HG03521 (cell line): ENCODE results near the gene ELMO1.

Source experiments
- ATAC-seq: cut with Tn5 transposase; IDR thresholded peaks from one replicate; pipeline ENCODE4 v1.9.1; 2021; ENCODE audit warnings: mild to moderate bottlenecking, moderate library complexity; ENCODE audit not compliant: unreplicated experiment

The ELMO1 gene

DNA sequence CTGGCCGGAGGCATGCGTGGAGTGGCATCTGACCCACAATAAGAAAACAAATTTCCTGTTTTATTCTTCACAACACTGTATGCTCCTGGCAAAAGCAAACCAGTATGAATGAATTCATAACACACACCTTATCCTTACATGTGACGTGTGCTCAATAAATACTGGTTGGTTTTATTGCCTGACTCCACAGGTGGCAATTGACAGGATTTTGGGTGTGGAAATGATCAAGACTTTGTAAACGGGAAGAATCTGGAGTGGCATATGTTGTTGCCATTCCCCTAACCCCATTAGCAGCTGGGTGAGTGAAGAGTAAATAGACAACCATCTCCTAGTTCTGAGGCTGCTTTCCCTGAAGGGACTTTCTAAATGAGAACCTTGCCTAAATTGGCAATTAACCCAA lies 508.8 kb downstream of the ELMO1 start:
- no peak for ATAC-seq

DNA sequence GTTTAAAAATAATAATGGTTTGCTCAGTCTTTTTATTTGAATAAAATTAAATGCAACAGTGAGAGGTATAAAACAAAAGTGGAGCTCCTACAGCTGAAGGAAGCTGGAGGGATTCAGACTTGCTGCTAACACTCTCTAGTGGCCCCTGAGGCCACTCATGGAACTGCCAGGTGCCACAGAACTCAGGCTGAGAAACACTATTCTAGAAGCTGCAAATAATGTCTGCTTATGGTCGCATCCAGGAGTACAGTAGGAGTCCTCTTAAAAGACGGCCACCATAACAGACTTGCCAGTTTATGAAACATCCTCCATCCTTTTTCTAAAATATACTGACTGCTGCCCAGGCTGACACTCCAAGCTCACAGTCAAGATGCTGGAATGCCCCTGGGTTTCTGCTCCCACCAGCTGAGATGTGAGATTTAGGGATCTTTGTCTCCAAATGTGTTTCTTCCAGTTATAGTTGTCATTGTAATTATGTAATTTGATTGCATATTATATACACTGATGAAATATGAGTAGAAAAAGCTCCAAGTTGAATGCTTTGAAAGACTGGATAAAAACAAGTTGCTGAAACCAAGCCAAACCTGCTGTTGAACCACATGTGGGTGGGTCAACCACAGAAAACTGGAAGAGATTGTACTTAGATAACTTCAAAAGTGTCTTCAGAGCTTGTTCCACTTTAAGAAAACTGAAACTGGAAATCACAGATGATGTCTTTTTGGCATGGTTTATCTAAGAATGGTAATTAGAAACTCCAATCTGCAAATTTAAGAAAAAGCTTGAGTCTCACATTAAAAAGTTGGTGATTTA lies 510.7 kb downstream of the ELMO1 start:
- no peak for ATAC-seq

DNA sequence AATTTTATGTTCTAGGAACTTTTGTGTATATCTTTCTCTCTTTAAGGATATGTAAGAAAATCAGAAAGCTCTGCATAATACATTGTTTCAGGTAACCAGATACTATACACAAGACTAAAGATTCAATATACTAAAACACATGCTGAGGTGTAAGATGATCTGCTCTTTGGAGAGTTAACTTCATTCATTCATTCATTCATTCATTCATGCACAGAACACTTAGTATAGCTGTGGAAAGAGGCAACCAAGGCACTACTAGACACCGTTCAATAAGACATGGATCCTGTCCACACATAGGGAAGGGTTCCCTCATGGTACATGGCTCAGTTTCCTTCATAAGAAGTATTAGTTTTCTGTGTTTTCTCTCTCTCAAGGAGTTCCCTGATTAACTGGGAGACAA lies 516.8 kb downstream of the ELMO1 start:
- no peak for ATAC-seq

DNA sequence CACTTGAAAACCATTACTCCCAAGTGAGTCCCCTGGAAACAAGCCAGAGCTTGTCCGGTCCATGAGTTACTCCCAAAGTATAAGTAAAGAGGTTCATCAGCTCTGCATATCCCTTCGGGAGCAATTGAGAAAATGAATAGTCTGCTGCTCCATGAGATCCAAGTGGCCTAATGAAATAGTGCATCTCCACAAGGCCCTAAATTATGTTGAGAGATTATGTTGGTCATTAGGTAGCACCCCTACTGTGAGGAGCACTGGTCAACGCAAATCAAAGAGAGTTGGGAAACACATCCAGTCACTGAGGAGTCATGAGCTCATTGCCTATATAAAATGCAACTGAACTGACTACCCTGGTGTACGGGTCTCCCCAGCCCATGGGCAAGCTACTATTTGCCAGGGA lies 518.9 kb downstream of the ELMO1 start:
- ATAC-seq = no peak

DNA sequence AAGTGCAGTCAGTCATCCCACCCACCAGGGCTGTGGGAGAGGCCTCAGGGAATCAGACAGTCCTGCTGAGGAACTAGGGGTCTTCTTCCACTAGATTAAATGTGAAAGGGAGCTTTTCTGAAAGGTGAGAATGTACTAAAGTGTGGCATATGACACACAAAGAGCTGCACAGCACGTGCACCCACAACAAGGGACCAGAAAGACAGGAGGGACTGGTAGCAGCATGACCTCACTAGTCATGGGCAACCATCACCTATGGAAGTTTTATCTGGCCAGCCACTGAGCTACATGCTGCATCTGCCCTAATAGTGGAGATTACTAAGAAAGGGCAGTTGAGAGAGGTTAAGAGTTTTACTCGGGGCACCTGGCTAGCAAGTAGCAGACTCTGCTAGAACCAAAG lies 519.9 kb downstream of the ELMO1 start:
- ATAC-seq = no peak

- ATAC-seq = no peak
Measured at GRCh38 chr7:36928311-36928710, 520.4 kb downstream of the ELMO1 start.

- ATAC-seq = no peak
Measured at GRCh38 chr7:36925691-36926090, 523.0 kb downstream of the ELMO1 start.

GRCh38 chr7:36925207-36925606 lies 523.5 kb downstream of the ELMO1 start:
- ATAC-seq = no peak

DNA sequence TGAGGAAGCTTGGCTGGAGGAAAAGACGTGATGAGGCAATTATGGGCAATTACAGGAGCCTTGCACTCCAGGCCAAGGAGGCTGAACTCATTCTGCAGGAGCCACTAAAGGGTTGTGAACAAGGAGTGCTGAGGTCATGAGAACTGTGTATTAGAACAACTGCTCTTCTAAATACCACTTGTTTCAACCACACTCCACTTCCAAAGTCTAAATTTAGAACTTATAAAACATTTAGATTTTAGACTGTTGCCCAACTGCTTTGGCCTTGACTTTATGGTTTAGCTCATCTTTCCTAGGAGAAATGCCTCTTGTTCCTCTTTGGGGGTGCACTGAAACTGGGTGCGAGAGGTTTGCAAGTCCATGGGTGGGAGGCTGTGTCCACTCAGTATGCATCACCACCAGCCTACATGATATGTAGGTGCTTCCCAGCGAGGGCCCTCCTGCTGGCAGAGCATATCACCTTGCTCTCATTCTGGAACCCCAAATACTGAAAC lies 524.7 kb downstream of the ELMO1 start:
- no peak for ATAC-seq

- no peak for ATAC-seq
Measured at GRCh38 chr7:36923185-36923584, 525.5 kb downstream of the ELMO1 start.

GRCh38 chr7:36920433-36920832 lies 528.2 kb downstream of the ELMO1 start:
- no peak for ATAC-seq

- ATAC-seq = no peak
Measured at GRCh38 chr7:36919738-36920137, 528.9 kb downstream of the ELMO1 start.

DNA sequence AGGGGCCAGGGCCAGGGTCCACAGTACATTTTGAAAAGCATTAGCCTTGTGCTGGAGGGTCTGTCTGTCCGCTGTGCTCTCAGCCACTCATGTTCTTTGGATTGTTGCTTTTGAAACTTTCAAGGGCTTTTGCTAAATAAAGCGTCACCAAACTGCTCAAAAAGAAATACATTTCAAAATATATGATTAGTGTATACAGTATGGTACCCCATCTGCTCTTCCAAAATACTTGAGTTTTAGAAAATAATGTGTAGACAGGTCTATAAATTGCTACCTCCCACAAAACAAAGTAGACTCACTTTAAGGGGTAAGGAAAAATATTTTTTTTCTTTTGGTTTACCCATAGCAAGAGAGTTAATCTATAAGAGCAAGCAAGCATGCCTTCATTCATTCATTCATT lies 530.1 kb downstream of the ELMO1 start:
- no peak for ATAC-seq

- ATAC-seq = no peak
Measured at GRCh38 chr7:36916619-36917018, 532.0 kb downstream of the ELMO1 start.

DNA sequence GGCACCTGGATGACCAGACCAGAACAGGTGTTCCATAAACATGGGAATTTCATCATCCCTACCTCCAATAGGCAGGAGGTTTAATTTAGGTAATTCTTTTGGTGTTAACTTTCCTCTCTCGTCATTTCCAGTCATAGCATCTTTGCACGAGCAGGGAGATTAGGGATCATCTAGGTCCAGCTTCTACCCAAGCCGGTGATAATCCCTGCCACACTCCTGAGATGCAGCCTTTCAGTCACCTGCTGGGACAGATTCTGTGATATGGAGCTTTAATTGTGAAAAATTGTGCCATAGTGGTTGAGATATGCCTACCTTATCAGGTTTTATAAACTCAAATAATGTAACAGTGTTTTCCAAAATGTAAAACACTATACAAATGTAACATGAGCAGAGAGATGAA lies 532.5 kb downstream of the ELMO1 start:
- no peak for ATAC-seq

DNA sequence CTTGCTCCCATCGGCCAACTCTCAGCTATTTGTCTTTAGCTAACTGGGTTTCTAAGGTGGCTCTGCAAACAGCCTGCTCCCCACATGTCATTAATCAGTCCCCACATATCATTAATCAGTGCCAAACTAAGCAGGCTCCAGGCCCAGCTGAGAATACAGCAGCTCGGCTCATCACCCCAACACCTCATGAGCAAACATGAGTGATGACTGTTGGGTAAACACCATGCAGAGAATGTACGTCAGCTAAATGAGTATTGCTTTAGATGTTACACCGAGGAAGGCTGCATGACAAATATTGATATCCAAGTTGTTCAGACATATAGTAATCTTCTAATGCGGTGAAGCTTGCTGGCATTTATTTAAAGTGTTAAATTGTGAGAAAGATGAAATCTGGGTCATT lies 536.9 kb downstream of the ELMO1 start:
- no peak for ATAC-seq

DNA sequence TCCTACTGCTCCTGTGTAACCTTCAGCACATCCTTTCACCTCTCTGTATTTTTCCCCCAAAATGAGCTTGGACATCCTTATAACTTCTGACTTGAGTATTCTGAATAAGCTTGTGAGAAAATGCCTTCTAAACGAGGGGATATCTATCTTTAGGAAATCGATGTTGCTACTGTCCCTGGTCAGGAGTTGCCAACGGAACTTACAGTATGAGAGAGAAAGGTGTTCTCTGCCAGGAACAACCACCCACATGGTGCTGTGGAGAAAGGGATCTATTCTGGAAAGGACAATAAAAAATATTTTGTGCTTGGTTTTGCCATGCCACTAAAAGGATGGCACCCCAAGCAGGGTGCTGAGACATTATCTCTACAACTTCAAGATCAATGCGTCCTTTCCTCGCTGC lies 537.8 kb downstream of the ELMO1 start:
- no peak for ATAC-seq

- ATAC-seq = no peak
Measured at GRCh38 chr7:36910401-36910800, 538.3 kb downstream of the ELMO1 start.

DNA sequence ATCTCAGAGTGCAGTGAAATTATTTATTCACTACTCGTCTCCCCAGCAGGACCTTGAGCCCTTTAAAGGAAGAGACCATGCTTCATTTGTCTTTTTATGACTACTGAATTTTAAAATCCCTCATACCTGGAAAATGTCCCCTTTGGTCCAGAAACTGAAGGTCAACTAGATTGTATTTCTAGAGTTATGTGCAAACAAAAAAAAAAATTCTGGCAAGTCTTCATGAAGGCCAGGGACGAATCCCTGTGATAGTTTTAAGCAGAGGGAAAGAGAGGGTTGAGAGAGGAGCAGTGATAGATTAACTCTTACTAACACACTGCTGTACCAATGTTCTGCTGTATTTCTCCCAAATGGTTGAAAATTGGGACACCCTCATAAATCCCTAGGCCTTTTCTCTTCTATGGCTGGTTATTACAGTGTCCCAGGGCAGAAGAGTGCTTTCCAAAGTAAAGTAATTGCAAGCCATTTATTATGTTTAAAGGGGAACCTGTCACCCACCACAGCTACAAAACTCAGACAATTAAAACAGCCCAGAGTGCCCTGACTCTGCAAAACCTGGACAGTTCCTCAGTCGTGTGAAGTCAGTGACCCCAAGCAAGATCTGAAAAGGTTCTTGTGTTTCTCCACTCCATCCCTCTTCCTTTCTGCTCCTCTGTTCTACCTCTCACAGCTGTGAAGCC lies 541.6 kb downstream of the ELMO1 start:
- no peak for ATAC-seq

GRCh38 chr7:36906448-36906847 lies 542.2 kb downstream of the ELMO1 start:
- ATAC-seq = no peak

DNA sequence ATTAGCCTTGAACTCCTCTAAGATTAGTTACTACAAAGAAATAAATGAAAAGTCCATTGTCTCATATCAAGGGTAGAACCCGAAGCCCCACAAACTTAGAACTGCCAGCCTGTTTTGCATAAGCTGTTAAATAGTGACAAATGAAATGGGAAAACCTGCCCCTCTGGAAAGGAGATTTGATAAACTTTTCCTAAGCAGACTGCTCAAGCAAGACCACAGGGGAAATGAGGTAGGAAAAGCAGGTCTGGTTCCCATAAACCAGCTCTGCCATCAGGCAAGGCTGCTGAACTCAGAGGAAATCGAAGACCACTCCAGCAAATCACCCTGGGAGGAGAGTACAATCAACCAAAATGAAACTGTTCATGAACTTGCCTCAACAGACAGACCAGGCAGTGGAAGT lies 542.8 kb downstream of the ELMO1 start:
- no peak for ATAC-seq

- no peak for ATAC-seq
Measured at GRCh38 chr7:36904802-36905201, 543.9 kb downstream of the ELMO1 start.
